Hepatocyte (in vitro differentiated cells): ENCODE data around the gene RBM19. TPM values are rescaled to one million over a fixed set of nuclear protein-coding genes. Genes with fewer than 3 reads are reported as not detected.

Experiments
- DNase-seq: peaks from one replicate; pipeline ENCODE4 v3.0.0-alpha.2; 2016; ENCODE audit warnings: low spot score
- H2AFZ ChIP-seq: fragments of 200-600 bp; sonication (generic); 2 replicates; pipeline ENCODE4 v1.6.0; 2016; ENCODE audit warnings: antibody characterized with exemption, mild to moderate bottlenecking
- H3K27ac ChIP-seq: fragments of 200-600 bp; sonication (generic); 2 replicates; pipeline ENCODE4 v1.5.1; 2016; ENCODE audit warnings: mild to moderate bottlenecking
- H3K27me3 ChIP-seq: fragments of 200-600 bp; sonication (generic); 2 replicates; pipeline ENCODE4 v1.6.1; 2016
- H3K36me3 ChIP-seq: fragments of 200-600 bp; sonication (generic); replicated peaks from 2 replicates; pipeline ENCODE4 v1.5.1; 2016; ENCODE audit warnings: low read depth; ENCODE audit not compliant: insufficient read depth
- H3K4me1 ChIP-seq: fragments of 200-600 bp; sonication (generic); 2 replicates; pipeline ENCODE4 v1.5.1; 2016; ENCODE audit warnings: mild to moderate bottlenecking, moderate library complexity; ENCODE audit not compliant: insufficient read depth
- H3K4me2 ChIP-seq: fragments of 200-600 bp; sonication (generic); 2 replicates; pipeline ENCODE4 v1.6.0; 2016
- H3K4me3 ChIP-seq: fragments of 200-600 bp; sonication (generic); 2 replicates; pipeline ENCODE4 v1.5.1; 2016; ENCODE audit warnings: mild to moderate bottlenecking
- H3K79me2 ChIP-seq: fragments of 200-600 bp; sonication (generic); 2 replicates; pipeline ENCODE4 v1.6.0; 2017; ENCODE audit warnings: mild to moderate bottlenecking
- H3K9me2 ChIP-seq: fragments of 200-600 bp; sonication (generic); replicated peaks from 2 replicates; pipeline ENCODE4 v1.6.0; 2017; ENCODE audit warnings: mild to moderate bottlenecking; ENCODE audit not compliant: insufficient read depth
- H3K9me3 ChIP-seq: fragments of 200-600 bp; sonication (generic); 2 replicates; pipeline ENCODE4 v1.5.1; 2016; ENCODE audit warnings: low read depth, mild to moderate bottlenecking
- H4K20me1 ChIP-seq: fragments of 200-600 bp; sonication (generic); 2 replicates; pipeline ENCODE4 v1.6.0; 2016; ENCODE audit warnings: mild to moderate bottlenecking; ENCODE audit not compliant: insufficient read depth, poor library complexity, severe bottlenecking
- CTCF ChIP-seq: fragments of 200-600 bp; sonication (generic); IDR thresholded peaks from 2 replicates; pipeline ENCODE4 v1.5.1; 2016; ENCODE audit warnings: antibody characterized with exemption, mild to moderate bottlenecking; ENCODE audit not compliant: poor library complexity
- EZH2 ChIP-seq: fragments of 200-600 bp; sonication (generic); IDR thresholded peaks from 2 replicates; pipeline ENCODE4 v1.6.1; 2016; ENCODE audit warnings: antibody characterized with exemption, mild to moderate bottlenecking, borderline replicate concordance
- EZH2phosphoT487 ChIP-seq: fragments of 200-600 bp; sonication (generic); IDR thresholded peaks from one replicate; pipeline ENCODE4 v1.6.1; 2018; ENCODE audit warnings: antibody characterized with exemption, mild to moderate bottlenecking, low read depth, moderate library complexity; ENCODE audit not compliant: unreplicated experiment, severe bottlenecking
- WGBS: methylation state at CpG from one replicate; pipeline ENCODE4 v1.1.6; 2016; ENCODE audit warnings: low lambda C conversion rate; ENCODE audit errors: missing lambda C conversion rate; 5-methylcytosine and 5-hydroxymethylcytosine counted together
- polyA plus RNA-seq: library from polyadenylated mRNA; unstranded; fragments of >200 nt; fragmentation: Nextera tagmentation; extraction: Ambion mirVana; gene quantifications from 2 replicates; pipeline ENCODE4 v1.2.1, GENCODE V29; 2016
- total RNA-seq: library from RNA; depleted of rRNA; stranded (reverse); fragments of >200 nt; gene quantifications from 2 replicates; pipeline ENCODE4 v1.2.3, GENCODE V29; 2014

The RBM19 gene
- total and polyA plus RNA-seq, 2 experiments from 2014 or later = 14.5 to 16.8 TPM

GRCh38 chr12:113914176-113914575 lies 51.9 kb downstream of the RBM19 start:
- Histone ChIP-seq H4K20me1 (no peaks in the 10 kb centered on the region), H3K9me2 (no peaks in the 10 kb centered on the region), H3K9me3 (no peaks in the 10 kb centered on the region), H3K27ac (no peak overlapping the region), H3K27me3 (no peaks in the 10 kb centered on the region), H3K4me1 (no peaks in the 10 kb centered on the region), H2AFZ (no peak overlapping the region), H3K4me3 (no peak overlapping the region), H3K79me2 (no peaks in the 10 kb centered on the region), H3K36me3 (no peaks in the 10 kb centered on the region), H3K4me2 (no peak overlapping the region)
- no peak for TF ChIP-seq EZH2phosphoT487
- no peak for TF ChIP-seq CTCF
- no peak for TF ChIP-seq EZH2
- 94% methylated on average over 10 of the region's 10 CpGs for WGBS
- no peak for DNase-seq

- Histone ChIP-seq H3K4me3 (no peak overlapping the region), H3K9me2 (no peaks in the 10 kb centered on the region), H3K4me1 (no peaks in the 10 kb centered on the region), H3K4me2 (no peak overlapping the region), H3K36me3 (no peaks in the 10 kb centered on the region), H3K27ac (no peak overlapping the region), H3K9me3 (no peaks in the 10 kb centered on the region), H3K27me3 (no peaks in the 10 kb centered on the region), H3K79me2 (no peaks in the 10 kb centered on the region), H4K20me1 (no peaks in the 10 kb centered on the region), H2AFZ (no peak overlapping the region)
- DNase-seq = peak; percentile 85
- 49% methylated on average over 13 of the region's 13 CpGs for WGBS
- TF ChIP-seq EZH2phosphoT487 (no peak), EZH2 (no peak), CTCF (peak; percentile 91)
Observed at GRCh38 chr12:113912760-113913329, 53.3 kb downstream of the RBM19 start.

- Histone ChIP-seq H3K9me2 (no peaks in the 10 kb centered on the region), H3K79me2 (no peaks in the 10 kb centered on the region), H3K27me3 (no peaks in the 10 kb centered on the region), H3K4me3 (no peak overlapping the region), H3K9me3 (no peaks in the 10 kb centered on the region), H3K36me3 (no peaks in the 10 kb centered on the region), H2AFZ (no peak overlapping the region), H3K27ac (no peak overlapping the region), H3K4me2 (no peak overlapping the region), H4K20me1 (no peaks in the 10 kb centered on the region), H3K4me1 (no peaks in the 10 kb centered on the region)
- no peak for DNase-seq
- TF ChIP-seq EZH2 (no peak), CTCF (no peak), EZH2phosphoT487 (no peak)
- WGBS = 92% methylated on average over 14 of the region's 14 CpGs
Observed at GRCh38 chr12:113911971-113912759, 54.0 kb downstream of the RBM19 start.
